ENCODE measurements around the gene ATP5ME. TPM values are rescaled to one million over a fixed set of nuclear protein-coding genes. Genes with fewer than 3 reads are reported as not detected.

The ATP5ME gene
- total and polyA plus RNA-seq, 2 of the 13 experiments (the other 11 are each of a cell fraction or from before 2014, with no cell fraction given): 305 to 753 TPM

DNA sequence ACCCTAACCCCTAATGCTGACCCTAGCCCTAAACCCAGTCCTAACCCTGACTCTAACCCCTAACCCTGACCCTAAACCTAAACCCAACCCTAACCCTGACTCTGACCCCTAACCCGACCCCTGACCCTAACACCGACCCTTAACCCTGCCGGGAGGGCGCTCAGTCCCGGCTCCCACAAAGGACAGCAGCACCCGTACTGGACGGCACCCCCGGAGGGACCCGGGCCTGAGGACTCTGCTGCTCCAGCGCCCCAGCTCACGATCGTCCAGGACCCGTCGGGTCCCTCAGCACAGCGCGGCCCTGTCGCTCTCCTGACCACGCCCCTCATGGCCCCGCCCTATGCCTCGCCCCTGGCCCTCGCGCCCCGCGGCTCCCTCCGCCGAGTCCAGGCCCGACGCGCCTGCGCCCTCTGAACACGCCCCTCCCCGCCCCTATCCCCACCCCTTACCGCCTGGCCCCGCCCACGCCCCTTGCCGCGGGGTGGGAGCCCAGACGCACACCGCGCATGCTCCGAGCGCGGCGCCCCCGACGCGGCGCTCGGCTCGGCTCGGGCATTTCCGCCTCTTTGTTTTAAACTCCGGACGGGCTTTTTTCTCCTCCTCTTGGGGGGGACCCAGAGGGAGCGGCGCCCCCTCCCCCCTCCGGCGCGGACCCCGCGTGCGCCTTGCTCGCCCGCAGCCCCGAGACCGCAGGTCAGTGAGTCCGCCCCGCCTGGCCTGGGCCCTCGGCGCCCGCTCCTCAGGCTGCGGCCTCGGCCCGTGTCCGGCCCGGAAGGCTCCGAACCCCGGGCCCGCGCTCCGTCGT is 31.4 kb upstream of the ATP5ME start, which contains the start of gene PCGF3 (continued):
- TF ChIP-seq, protein P1, sequence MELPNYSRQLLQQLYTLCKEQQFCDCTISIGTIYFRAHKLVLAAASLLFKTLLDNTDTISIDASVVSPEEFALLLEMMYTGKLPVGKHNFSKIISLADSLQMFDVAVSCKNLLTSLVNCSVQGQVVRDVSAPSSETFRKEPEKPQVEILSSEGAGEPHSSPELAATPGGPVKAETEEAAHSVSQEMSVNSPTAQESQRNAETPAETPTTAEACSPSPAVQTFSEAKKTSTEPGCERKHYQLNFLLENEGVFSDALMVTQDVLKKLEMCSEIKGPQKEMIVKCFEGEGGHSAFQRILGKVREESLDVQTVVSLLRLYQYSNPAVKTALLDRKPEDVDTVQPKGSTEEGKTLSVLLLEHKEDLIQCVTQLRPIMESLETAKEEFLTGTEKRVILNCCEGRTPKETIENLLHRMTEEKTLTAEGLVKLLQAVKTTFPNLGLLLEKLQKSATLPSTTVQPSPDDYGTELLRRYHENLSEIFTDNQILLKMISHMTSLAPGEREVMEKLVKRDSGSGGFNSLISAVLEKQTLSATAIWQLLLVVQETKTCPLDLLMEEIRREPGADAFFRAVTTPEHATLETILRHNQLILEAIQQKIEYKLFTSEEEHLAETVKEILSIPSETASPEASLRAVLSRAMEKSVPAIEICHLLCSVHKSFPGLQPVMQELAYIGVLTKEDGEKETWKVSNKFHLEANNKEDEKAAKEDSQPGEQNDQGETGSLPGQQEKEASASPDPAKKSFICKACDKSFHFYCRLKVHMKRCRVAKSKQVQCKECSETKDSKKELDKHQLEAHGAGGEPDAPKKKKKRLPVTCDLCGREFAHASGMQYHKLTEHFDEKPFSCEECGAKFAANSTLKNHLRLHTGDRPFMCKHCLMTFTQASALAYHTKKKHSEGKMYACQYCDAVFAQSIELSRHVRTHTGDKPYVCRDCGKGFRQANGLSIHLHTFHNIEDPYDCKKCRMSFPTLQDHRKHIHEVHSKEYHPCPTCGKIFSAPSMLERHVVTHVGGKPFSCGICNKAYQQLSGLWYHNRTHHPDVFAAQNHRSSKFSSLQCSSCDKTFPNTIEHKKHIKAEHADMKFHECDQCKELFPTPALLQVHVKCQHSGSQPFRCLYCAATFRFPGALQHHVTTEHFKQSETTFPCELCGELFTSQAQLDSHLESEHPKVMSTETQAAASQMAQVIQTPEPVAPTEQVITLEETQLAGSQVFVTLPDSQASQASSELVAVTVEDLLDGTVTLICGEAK (IDR thresholded peaks at IDR 0.05): no peak
- TF ChIP-seq, protein P1 (CRISPR knock-in tag; IDR thresholded peaks at IDR 0.05): no peak
- TF ChIP-seq MYC (CRISPR knock-in tag; IDR thresholded peaks at IDR 0.05; ENCODE audit: borderline replicate concordance): peak; percentile 45
- TF ChIP-seq KLF11 (CRISPR knock-in tag; IDR thresholded peaks at IDR 0.05): no peak
- no peak for TF ChIP-seq SAFB2 (CRISPR knock-in tag; IDR thresholded peaks at IDR 0.05; ENCODE audit: borderline replicate concordance, low read depth)
- no peak for TF ChIP-seq LCORL (IDR thresholded peaks at IDR 0.05)
- TF ChIP-seq LCORL (CRISPR knock-in tag; IDR thresholded peaks at IDR 0.05): 0 out of 2 replicates have a peak, but pooled peaks have one; percentile 28
- TF ChIP-seq, protein P2, sequence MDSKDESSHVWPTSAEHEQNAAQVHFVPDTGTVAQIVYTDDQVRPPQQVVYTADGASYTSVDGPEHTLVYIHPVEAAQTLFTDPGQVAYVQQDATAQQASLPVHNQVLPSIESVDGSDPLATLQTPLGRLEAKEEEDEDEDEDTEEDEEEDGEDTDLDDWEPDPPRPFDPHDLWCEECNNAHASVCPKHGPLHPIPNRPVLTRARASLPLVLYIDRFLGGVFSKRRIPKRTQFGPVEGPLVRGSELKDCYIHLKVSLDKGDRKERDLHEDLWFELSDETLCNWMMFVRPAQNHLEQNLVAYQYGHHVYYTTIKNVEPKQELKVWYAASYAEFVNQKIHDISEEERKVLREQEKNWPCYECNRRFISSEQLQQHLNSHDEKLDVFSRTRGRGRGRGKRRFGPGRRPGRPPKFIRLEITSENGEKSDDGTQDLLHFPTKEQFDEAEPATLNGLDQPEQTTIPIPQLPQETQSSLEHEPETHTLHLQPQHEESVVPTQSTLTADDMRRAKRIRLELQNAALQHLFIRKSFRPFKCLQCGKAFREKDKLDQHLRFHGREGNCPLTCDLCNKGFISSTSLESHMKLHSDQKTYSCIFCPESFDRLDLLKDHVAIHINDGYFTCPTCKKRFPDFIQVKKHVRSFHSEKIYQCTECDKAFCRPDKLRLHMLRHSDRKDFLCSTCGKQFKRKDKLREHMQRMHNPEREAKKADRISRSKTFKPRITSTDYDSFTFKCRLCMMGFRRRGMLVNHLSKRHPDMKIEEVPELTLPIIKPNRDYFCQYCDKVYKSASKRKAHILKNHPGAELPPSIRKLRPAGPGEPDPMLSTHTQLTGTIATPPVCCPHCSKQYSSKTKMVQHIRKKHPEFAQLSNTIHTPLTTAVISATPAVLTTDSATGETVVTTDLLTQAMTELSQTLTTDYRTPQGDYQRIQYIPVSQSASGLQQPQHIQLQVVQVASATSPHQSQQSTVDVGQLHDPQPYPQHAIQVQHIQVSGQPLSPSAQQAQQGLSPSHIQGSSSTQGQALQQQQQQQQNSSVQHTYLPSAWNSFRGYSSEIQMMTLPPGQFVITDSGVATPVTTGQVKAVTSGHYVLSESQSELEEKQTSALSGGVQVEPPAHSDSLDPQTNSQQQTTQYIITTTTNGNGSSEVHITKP (CRISPR knock-in tag; IDR thresholded peaks at IDR 0.05; ENCODE audit: low read depth): no peak
- TF ChIP-seq ATF7 (IDR thresholded peaks at IDR 0.05): no peak
- no peak for TF ChIP-seq ATF7 (CRISPR knock-in tag; IDR thresholded peaks at IDR 0.05)
- TF ChIP-seq SIN3A (IDR thresholded peaks at IDR 0.05; ENCODE audit: borderline replicate concordance, low read depth, low read length): 0 out of 2 replicates have a peak, but pooled peaks have one; percentile 42
- TF ChIP-seq ZNF431 (CRISPR knock-in tag; IDR thresholded peaks at IDR 0.05; ENCODE audit: borderline replicate concordance, low read depth): no peak
- TF ChIP-seq TRIM24 (CRISPR knock-in tag; IDR thresholded peaks at IDR 0.05): no peak
- no peak for TF ChIP-seq CCAR2 (optimal IDR thresholded peaks at IDR 0.05; ENCODE audit: low read depth, low read length)
- no peak for TF ChIP-seq ZNF326 (CRISPR knock-in tag; IDR thresholded peaks at IDR 0.05; ENCODE audit: borderline replicate concordance)
- no peak for TF ChIP-seq ZNF672 (CRISPR knock-in tag; IDR thresholded peaks at IDR 0.05)
- peak; percentile 19; the same call in 1 of the 2 replicates for TF ChIP-seq RAD21 (CRISPR knock-in tag; IDR thresholded peaks at IDR 0.05)
- TF ChIP-seq MTA1 (CRISPR knock-in tag; IDR thresholded peaks at IDR 0.05; ENCODE audit: borderline replicate concordance): no peak

All from HepG2 (cell line).